D721Med (cell line): ENCODE data around the gene PKLR.
A peak's percentile ranks its signal among the peaks of the same experiment; 100 is the strongest.

Experiments used
- DNase-seq: peaks from one replicate; pipeline ENCODE4 v3.0.0; 2011; ENCODE audit warnings: low spot score; ENCODE audit not compliant: insufficient read length
- FAIRE-seq: peaks from 2 replicates; lab custom pipeline; 2011; peaks lifted over from hg19 to GRCh38; lab: Jason Lieb, UNC
- TF ChIP-seq, protein P1 (sequence below): IDR thresholded peaks from 2 replicates; pipeline ENCODE4 v1.5.1; 2012; ENCODE audit warnings: mild to moderate bottlenecking, control low read depth; ENCODE audit not compliant: insufficient read depth; ENCODE audit errors: missing control alignments

PKLR gene

DNA sequence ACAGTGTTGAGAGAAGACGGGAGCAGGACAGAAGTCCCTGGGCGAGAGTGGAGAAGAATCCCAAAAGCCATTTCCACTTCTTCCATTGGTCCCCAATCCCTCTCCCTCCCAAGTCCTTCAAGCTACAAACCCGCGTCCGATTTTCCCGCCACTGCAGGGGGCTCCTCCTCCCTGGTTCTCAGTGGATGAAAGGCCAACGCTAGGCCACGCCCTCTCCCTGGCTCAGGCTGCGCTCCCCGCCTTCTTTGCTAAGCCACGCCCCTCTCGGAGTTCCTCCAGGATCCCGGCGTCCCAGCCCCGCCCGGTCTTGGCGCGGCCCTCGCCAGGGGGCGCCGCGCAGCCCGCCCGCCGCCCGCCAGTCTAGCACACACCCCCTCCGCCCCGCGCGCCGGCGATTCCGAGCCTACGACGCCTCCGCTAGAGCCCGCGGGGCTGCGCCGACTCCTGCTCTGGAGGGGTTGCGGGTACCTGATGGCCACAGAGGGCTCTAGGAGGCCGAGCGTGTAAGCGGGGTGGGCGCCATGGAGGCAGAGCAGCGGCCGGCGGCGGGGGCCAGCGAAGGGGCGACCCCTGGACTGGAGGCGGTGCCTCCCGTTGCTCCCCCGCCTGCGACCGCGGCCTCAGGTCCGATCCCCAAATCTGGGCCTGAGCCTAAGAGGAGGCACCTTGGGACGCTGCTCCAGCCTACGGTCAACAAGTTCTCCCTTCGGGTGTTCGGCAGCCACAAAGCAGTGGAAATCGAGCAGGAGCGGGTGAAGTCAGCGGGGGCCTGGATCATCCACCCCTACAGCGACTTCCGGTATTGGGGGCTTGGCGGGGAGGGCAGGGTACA, 24.0 kb downstream of the PKLR start, which contains the start of gene HCN3:
TSS of gene HCN3 (plus strand) at position 394 of the 832 bp plus-strand sequence. CDS start at position 522, 128 bp downstream.
- FAIRE-seq = no peak
- TF ChIP-seq, protein P1, sequence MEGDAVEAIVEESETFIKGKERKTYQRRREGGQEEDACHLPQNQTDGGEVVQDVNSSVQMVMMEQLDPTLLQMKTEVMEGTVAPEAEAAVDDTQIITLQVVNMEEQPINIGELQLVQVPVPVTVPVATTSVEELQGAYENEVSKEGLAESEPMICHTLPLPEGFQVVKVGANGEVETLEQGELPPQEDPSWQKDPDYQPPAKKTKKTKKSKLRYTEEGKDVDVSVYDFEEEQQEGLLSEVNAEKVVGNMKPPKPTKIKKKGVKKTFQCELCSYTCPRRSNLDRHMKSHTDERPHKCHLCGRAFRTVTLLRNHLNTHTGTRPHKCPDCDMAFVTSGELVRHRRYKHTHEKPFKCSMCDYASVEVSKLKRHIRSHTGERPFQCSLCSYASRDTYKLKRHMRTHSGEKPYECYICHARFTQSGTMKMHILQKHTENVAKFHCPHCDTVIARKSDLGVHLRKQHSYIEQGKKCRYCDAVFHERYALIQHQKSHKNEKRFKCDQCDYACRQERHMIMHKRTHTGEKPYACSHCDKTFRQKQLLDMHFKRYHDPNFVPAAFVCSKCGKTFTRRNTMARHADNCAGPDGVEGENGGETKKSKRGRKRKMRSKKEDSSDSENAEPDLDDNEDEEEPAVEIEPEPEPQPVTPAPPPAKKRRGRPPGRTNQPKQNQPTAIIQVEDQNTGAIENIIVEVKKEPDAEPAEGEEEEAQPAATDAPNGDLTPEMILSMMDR = peak; percentile 63

DNA sequence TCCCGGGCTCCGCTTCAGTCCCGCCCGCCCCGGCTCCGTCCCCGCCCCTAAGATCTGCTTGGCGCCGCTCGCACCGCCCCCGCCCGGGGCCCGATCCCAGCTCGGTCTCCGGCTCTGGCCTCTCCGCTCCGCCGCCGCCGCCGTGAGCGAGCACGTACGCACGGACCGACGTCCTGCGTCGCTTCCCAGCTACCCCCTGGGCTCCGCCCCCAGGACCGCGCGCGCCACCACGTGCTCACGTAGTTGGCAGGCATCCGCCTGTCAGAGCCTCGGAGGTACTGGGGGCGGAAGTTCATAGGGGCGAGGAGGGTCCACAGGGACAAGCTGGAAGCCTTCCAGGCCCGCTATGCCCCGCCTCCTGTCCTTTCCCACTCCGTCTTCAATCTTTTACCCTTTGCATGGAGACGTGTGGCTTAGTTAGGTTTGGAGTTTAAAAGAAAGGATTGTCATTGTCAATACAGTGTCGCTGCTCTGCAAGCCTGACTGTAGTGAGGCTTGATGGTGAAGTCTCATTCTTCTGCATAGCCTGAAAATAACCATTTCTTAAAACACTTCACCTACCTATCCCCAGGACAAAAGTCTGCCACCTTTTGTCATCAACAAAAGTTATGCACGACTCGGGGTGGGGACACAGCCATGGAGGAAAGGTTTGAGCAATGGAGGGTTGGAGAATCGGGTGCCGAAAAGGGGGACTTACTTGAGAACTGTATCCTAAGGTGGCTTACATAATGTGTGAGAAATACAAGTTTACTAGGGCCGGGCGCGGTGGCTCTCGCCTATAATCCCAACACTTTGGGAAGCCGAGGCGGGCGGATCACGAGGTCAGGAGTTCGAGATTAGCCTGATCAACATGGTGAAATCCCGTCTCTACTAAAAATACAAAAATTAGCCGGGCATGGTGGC, 27.6 kb downstream of the PKLR start, which contains the start of gene CLK2:
TSS of gene CLK2 (minus strand) at position 162 of the 903 bp plus-strand sequence. CDS start 2,527 bp downstream, outside the sequence.
- peak; percentile 100 for DNase-seq

More for the DNA sequence above, 24.0 kb downstream of the PKLR start, which contains the start of gene HCN3:
- DNase-seq = peak; percentile 99

DNA sequence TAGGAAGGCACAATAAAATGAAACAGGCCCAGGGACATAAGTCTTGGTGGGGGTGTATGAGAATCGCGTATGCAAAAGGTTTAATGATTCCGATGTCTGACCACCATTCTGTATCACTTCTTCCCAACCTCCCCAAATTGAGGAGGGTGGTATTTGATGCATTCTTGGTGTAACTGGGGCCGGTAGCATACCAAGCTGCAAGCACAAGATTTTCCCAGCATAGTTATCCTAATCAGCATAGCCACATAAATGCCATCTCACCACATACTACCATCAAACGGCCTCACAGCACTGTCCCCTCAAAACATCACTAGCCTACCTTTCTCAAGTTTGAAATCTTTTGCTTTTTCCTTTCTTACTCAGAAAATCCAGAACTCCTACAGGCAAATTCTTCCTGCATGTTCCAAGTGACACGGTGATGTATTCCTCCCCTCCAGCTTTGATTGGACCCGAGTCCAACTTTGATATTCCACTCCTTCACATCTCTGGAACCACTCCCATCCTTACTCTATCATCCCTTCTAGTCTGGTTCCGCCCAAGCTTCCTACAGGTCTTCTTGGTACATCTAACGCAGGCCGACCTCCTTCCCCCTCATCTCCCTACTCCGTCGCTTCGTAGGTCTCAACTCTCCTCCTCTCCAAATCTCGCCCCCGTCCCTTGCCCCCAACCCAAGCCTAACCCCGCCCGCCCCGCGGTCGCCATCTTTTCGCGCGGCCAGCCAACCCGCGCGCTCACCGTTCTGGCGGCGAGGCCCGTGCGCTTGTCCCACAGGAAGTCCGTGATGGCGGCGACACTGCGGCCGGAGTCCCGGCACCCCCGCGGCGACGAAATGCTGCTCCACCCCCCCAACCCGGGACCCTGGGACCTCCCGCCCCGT, 28.5 kb downstream of the PKLR start:
- FAIRE-seq = no peak
- DNase-seq = no peak
- TF ChIP-seq, protein P1 = no peak

More for the DNA sequence above, 27.6 kb downstream of the PKLR start, which contains the start of gene CLK2:
- FAIRE-seq = no peak
- TF ChIP-seq, protein P1 = no peak

DNA sequence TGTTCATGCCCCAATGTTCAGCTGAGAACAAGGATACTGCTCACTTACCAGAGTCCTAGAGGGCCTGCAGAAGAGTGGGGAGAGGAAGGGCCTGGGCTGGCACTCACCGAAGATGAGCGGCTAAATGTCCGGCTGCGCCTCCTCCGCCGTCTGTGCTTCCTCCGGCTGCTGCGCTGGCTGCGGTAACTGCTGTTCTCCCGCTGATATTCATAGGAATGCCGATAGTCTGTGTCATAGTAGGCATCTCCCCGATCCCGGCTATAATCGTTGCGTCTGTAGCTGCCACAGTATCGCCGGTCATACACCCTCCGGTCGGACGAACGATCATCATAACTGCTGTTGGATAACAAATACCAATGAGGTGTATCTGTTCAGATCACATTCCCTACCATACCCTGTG, 31.9 kb downstream of the PKLR start:
- TF ChIP-seq, protein P1 = no peak
- FAIRE-seq (no peak), DNase-seq (no peak)

DNA sequence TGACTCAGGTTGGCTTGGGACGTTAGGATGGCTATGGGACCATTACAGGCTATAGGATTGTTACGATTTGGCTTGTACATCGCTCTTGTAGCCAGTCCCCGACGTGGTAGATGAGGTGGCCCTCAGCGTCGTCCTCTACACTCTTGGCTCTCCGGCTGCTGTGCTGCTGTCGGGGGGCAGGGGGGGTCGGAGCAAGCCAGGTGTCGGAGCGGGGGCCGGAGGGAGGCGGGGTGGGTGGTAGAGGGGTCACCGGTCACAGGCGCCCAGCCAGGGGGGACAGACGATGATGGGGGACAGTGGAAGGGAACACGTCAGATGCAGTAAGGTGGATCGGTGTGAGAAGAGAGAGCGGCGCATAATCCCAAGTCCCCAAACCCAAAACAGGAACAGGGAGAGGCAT, 32.6 kb downstream of the PKLR start:
- no peak for FAIRE-seq

DNA sequence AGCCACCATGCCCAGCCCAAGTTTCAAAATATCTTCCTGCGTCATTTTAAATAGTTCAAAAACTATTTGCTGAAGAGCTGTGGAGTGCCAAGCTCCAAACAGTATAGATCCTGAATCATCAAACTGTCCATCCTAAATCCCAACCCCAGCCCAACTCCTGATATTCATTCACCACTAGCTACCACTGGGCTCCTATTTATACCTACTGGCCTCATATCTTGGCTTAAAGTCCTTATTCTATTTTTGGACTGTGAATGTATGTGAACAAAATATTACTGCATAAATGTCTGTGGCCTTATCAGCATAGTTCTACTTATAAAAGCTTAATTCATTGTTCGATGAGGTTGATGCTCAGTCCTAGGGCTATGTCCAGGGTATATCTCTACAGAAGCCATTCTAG, 33.9 kb downstream of the PKLR start:
- DNase-seq (no peak), FAIRE-seq (no peak)
- TF ChIP-seq, protein P1 = no peak

More for the DNA sequence above, 32.6 kb downstream of the PKLR start:
- TF ChIP-seq, protein P1 = no peak
- no peak for DNase-seq
